Measurements from ENCODE around the gene MISP3.
"Not testable (repeated sequence)": the region's sequence is repeated elsewhere in the genome, so short reads cannot be mapped to it uniquely, and the experiment has no call there.

Gene MISP3

GRCh38 chr19:14048443-14049153 is 24.0 kb upstream of the MISP3 start:
- DNase-seq (ENCODE audit: low spot score in 2 of 2) (peak; percentile 74 to 88), ATAC-seq (peak; percentile 87)
- Mint-ChIP-seq H3K27ac (peak overlapping the region; percentile 52), H3K4me1 (peaks cover 16% of the 10 kb centered on the region), H3K36me3 (peaks cover 97% of the 10 kb centered on the region), H3K4me3 (no peak overlapping the region), H3K9me3 (no peaks in the 10 kb centered on the region)

GRCh38 chr19:14050512-14050911 is 22.1 kb upstream of the MISP3 start:
- H3K36me3 Mint-ChIP-seq, result peaks cover 78% of the 10 kb centered on the region
- no peak overlapping the region for H3K4me3 Mint-ChIP-seq
- DNase-seq (ENCODE audit: low spot score in 2 of 2) (no peak), ATAC-seq (no peak)
- H3K9me3 Mint-ChIP-seq, result no peaks in the 10 kb centered on the region
- peaks cover 33% of the 10 kb centered on the region for H3K4me1 Mint-ChIP-seq
- no peak overlapping the region for H3K27ac Mint-ChIP-seq

- not testable (repeated sequence) for H3K4me3 Mint-ChIP-seq; H3K27ac Mint-ChIP-seq; DNase-seq (ENCODE audit: low spot score in 2 of 2); ATAC-seq; H3K9me3 Mint-ChIP-seq
- H3K4me1 Mint-ChIP-seq, result peaks cover 35% of the 10 kb centered on the region
- H3K36me3 Mint-ChIP-seq, result peaks cover 73% of the 10 kb centered on the region
Observed at GRCh38 chr19:14050961-14051360, 21.6 kb upstream of the MISP3 start.

GRCh38 chr19:14051980-14052379 is 20.6 kb upstream of the MISP3 start:
- H3K9me3 Mint-ChIP-seq, result no peaks in the 10 kb centered on the region
- no peak overlapping the region for H3K4me3 Mint-ChIP-seq
- ATAC-seq (no peak), DNase-seq (ENCODE audit: low spot score in 2 of 2) (no peak)
- H3K4me1 Mint-ChIP-seq, result peaks cover 28% of the 10 kb centered on the region
- H3K27ac Mint-ChIP-seq, result peak overlapping the region; percentile 23
- peaks cover 63% of the 10 kb centered on the region for H3K36me3 Mint-ChIP-seq

DNA sequence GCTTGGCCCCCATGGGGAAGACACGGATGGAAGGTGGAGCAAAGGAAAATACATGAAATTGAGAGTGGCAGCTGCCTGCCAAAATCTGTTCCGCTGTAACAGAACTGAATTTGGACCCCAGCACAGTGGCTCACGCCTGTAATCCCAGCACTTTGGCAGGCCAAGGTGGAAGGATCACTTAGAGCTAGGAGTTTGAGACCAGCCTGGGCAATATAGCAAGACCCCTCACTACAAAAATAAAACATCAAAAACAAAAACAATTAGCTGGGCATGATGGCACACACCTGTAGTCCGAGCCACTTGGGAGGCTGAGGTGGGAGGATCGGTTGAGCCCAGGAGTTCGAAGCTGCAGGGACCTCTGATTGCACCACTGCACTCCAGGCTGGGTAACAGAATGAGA is 20.1 kb upstream of the MISP3 start:
- ATAC-seq (no peak), DNase-seq (ENCODE audit: low spot score in 2 of 2) (no peak)
- Mint-ChIP-seq H3K36me3 (peaks cover 58% of the 10 kb centered on the region), H3K4me1 (peaks cover 28% of the 10 kb centered on the region), H3K27ac (peak overlapping the region; percentile 23), H3K9me3 (no peaks in the 10 kb centered on the region), H3K4me3 (no peak overlapping the region)

GRCh38 chr19:14053032-14053431 is 19.6 kb upstream of the MISP3 start:
- peaks cover 33% of the 10 kb centered on the region for H3K4me1 Mint-ChIP-seq
- ATAC-seq (no peak), DNase-seq (ENCODE audit: low spot score in 2 of 2) (no peak)
- H3K4me3 Mint-ChIP-seq, result no peak overlapping the region
- H3K27ac Mint-ChIP-seq, result no peak overlapping the region
- H3K9me3 Mint-ChIP-seq, result no peaks in the 10 kb centered on the region
- peaks cover 52% of the 10 kb centered on the region for H3K36me3 Mint-ChIP-seq

GRCh38 chr19:14053500-14053899 is 19.1 kb upstream of the MISP3 start:
- H3K27ac Mint-ChIP-seq, result peak overlapping the region; percentile 38
- DNase-seq (ENCODE audit: low spot score in 2 of 2), result no peak
- H3K9me3 Mint-ChIP-seq, result no peaks in the 10 kb centered on the region
- no peak overlapping the region for H3K4me3 Mint-ChIP-seq
- peaks cover 34% of the 10 kb centered on the region for H3K4me1 Mint-ChIP-seq
- no peak for ATAC-seq
- H3K36me3 Mint-ChIP-seq, result peaks cover 48% of the 10 kb centered on the region

GRCh38 chr19:14054099-14054498 is 18.5 kb upstream of the MISP3 start:
- peak overlapping the region; percentile 38 for H3K27ac Mint-ChIP-seq
- DNase-seq (ENCODE audit: low spot score in 2 of 2) (no peak), ATAC-seq (no peak)
- peaks cover 42% of the 10 kb centered on the region for H3K36me3 Mint-ChIP-seq
- no peak overlapping the region for H3K4me3 Mint-ChIP-seq
- H3K4me1 Mint-ChIP-seq, result peaks cover 38% of the 10 kb centered on the region
- no peaks in the 10 kb centered on the region for H3K9me3 Mint-ChIP-seq

GRCh38 chr19:14054721-14055120 is 17.9 kb upstream of the MISP3 start:
- no peak for DNase-seq (ENCODE audit: low spot score in 2 of 2)
- H3K9me3 Mint-ChIP-seq, result no peaks in the 10 kb centered on the region
- H3K4me3 Mint-ChIP-seq, result no peak overlapping the region
- peaks cover 36% of the 10 kb centered on the region for H3K36me3 Mint-ChIP-seq
- no peak overlapping the region for H3K27ac Mint-ChIP-seq
- ATAC-seq, result peak; percentile 5
- peaks cover 42% of the 10 kb centered on the region for H3K4me1 Mint-ChIP-seq

GRCh38 chr19:14055396-14055795 is 17.2 kb upstream of the MISP3 start:
- DNase-seq (ENCODE audit: low spot score in 2 of 2) (no peak), ATAC-seq (peak; percentile 3)
- H3K36me3 Mint-ChIP-seq, result peaks cover 29% of the 10 kb centered on the region
- peaks cover 45% of the 10 kb centered on the region for H3K4me1 Mint-ChIP-seq
- no peak overlapping the region for H3K27ac Mint-ChIP-seq
- H3K4me3 Mint-ChIP-seq, result no peak overlapping the region
- no peaks in the 10 kb centered on the region for H3K9me3 Mint-ChIP-seq

GRCh38 chr19:14056069-14056666 is 16.4 kb upstream of the MISP3 start:
- Mint-ChIP-seq H3K27ac (no peak overlapping the region), H3K9me3 (no peaks in the 10 kb centered on the region), H3K4me1 (peaks cover 45% of the 10 kb centered on the region), H3K4me3 (no peak overlapping the region), H3K36me3 (peaks cover 21% of the 10 kb centered on the region)
- DNase-seq (ENCODE audit: low spot score in 2 of 2) (no peak), ATAC-seq (no peak)

DNA sequence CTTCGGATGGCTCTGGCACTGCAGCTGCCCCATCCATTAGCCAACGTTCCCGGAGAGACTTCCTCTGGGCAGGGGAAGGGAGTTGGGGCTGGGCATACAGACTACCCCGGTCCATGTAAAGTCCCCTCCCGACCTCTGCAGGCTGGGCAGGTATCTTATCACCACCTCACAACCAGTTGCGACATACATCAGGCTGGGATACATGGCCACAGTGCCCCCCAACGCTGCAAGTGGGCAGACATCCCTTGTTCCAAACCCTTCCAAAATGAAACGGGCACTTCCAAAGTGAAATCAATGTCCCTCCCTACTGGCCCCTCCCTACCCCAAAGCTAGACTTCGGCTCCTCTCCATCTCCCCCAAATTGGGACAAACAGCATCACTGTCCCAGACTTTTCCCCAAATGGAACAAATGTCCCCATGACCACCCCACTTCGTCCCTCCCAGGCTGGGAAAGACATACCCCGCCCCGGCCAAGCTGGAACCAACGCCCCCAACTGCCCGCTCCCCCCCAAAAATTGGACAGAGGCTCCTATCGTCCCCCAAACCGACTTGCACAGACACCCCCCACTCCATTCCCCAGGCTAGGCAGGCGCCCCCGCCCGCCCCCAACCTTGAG is 15.7 kb upstream of the MISP3 start:
- Mint-ChIP-seq H3K36me3 (peaks cover 14% of the 10 kb centered on the region), H3K4me3 (peak overlapping the region; percentile 67), H3K9me3 (no peaks in the 10 kb centered on the region), H3K4me1 (peaks cover 45% of the 10 kb centered on the region), H3K27ac (no peak overlapping the region)
- DNase-seq (ENCODE audit: low spot score in 2 of 2) (no peak), ATAC-seq (no peak)

DNA sequence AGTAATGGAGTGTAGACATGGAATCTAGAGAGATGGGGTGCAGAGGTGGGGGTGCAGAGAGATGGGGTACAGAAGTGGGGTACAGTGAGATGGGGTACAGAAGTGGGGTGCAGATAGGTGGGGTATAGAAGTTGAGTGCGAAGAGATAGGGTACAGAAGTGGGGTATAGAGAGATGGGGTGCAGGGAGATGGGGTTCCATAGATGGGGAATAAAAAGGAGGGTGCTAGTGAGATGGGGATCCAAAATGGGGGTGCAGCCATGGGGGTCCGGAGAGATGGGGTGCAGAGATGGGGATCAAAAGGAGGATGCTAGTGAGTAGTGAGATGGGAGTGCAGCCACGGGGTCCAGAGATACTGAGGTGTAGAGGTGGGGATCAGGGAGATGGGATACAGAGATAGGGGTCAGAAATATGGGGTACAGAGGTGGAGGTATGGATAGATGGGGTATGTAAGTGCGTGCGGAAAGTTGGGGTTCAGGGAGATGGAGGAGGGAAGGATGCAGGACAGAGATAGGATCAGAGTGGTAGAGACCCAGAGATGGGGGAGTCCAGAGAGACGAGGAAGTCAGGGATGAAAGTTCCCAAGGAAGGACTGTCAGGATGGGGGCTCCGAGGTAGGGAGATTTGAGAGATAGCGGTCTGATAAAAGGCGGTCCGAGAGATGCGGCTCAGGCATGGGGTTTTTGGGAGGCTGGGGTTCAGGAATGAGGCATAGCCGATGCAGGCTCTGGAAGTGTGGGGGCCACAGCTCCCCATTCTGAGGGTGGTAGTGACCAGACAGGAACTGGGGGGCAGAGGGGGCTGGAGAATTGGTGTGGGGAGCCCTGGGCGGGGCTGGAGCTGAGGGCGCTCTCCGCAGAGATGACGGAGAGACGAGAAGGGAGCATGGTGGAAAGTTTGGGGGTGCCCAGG is 14.1 kb upstream of the MISP3 start:
- H3K4me3 Mint-ChIP-seq, result peak overlapping the region; percentile 67
- H3K36me3 Mint-ChIP-seq, result no peaks in the 10 kb centered on the region
- H3K4me1 Mint-ChIP-seq, result peaks cover 41% of the 10 kb centered on the region
- no peak overlapping the region for H3K27ac Mint-ChIP-seq
- ATAC-seq (no peak), DNase-seq (ENCODE audit: low spot score in 2 of 2) (no peak)
- no peaks in the 10 kb centered on the region for H3K9me3 Mint-ChIP-seq

GRCh38 chr19:14059093-14059480 is 13.5 kb upstream of the MISP3 start:
- Mint-ChIP-seq H3K4me3 (peak overlapping the region; percentile 67), H3K27ac (no peak overlapping the region), H3K36me3 (no peaks in the 10 kb centered on the region), H3K4me1 (peaks cover 37% of the 10 kb centered on the region), H3K9me3 (no peaks in the 10 kb centered on the region)
- DNase-seq (ENCODE audit: low spot score in 2 of 2) (peak; percentile 54 to 77), ATAC-seq (peak; percentile 49)

GRCh38 chr19:14059652-14060155 is 12.9 kb upstream of the MISP3 start:
- no peak for DNase-seq (ENCODE audit: low spot score in 2 of 2)
- Mint-ChIP-seq H3K36me3 (no peaks in the 10 kb centered on the region), H3K4me3 (no peak overlapping the region), H3K9me3 (no peaks in the 10 kb centered on the region), H3K27ac (no peak overlapping the region), H3K4me1 (peaks cover 31% of the 10 kb centered on the region)
- ATAC-seq, result no peak
